A549 treated with GW870086 at 1 μM for 4 hours (cell line): ENCODE results near the gene RIBC1. TPM values are rescaled to one million over a fixed set of nuclear protein-coding genes. Genes with fewer than 3 reads are reported as not detected.

Source experiments
- total RNA-seq: library from RNA; stranded (reverse); fragments of 200-300 nt; extraction: Qiagen RNA extraction; gene quantifications from 5 replicates; pipeline ENCODE4 v1.2.3, GENCODE V29; 2022; ENCODE audit warnings: low read depth

The RIBC1 gene
- total RNA-seq, result 0.57 to 1.3 TPM (median 0.78 TPM) in 5 replicates

GRCh38 chrX:53422861-53423306, at the start of gene RIBC1:
Gene RIBC1 (plus strand): TSS chrX:53422873. CDS start chrX:53426277, 3,404 bp downstream.

GRCh38 chrX:53422086-53422860, 400 bp upstream of the RIBC1 start, which contains the start of gene SMC1A:
Gene SMC1A (minus strand): TSS chrX:53422654. CDS start chrX:53422600, 54 bp downstream.

GRCh38 chrX:53433651-53434639, 11.3 kb downstream of the RIBC1 start, which contains the start of gene HSD17B10:
Gene HSD17B10 (minus strand): TSS chrX:53434370. CDS start chrX:53434345, 25 bp downstream.

Other genes starting within 250 kb of the RIBC1 start
- gene KDM5C, start 197.7 kb upstream of the RIBC1 start, total RNA-seq, result 44.1 to 57.8 TPM (median 53.8 TPM) in 5 replicates
- gene IQSEC2, start 141.3 kb upstream of the RIBC1 start, total RNA-seq, result 31.0 to 46.8 TPM (median 42.6 TPM) in 5 replicates
- gene SMC1A, start 219 bp upstream of the RIBC1 start, total RNA-seq, result 42.7 to 59.0 TPM (median 49.4 TPM) in 5 replicates
- gene HSD17B10, start 11.5 kb downstream of the RIBC1 start, total RNA-seq, result 170 to 203 TPM (median 189 TPM) in 5 replicates